A549 (cell line): ENCODE data around the gene CTIF. TPM values are rescaled to one million over a fixed set of nuclear protein-coding genes. Genes with fewer than 3 reads are reported as not detected.

Experiments
- ATAC-seq, 2 experiments: fragments of 200-7000 bp in 1 of 2; fragments of >200 bp in 1 of 2; cut with Nextera tagmentation in 1 of 2; cut with Tn5 transposase in 1 of 2; 3 replicates each; pipeline versions ENCODE4 v1.8.0 to v1.9.1; 2018 to 2020; ENCODE audit warnings: mild to moderate bottlenecking in 1 of 2, moderate library complexity in 1 of 2
- CTCF ChIA-PET: fragments of 300-600 bp; sonication (Branson Sonifier 250); formaldehyde crosslinking; extraction: SDS; loops from one replicate; lab custom pipeline; 2021; ENCODE audit warnings: antibody characterized with exemption, inconsistent platforms; lab: Yijun Ruan, JAX
- POLR2A ChIA-PET: fragments of 350-600 bp; formaldehyde crosslinking; extraction: SDS; loops from one replicate; lab custom pipeline; 2021; ENCODE audit warnings: antibody characterized with exemption, inconsistent platforms; lab: Yijun Ruan, JAX
- DNase-seq, 2 experiments: peaks; one replicate each; pipeline versions ENCODE4 v3.0.0 to v3.0.0-alpha.2; 2011 to 2016; ENCODE audit warnings: low read depth in 1 of 2, low spot score in 1 of 2
- FAIRE-seq: peaks from 2 replicates; lab custom pipeline; 2011; peaks lifted over from hg19 to GRCh38; lab: Jason Lieb, UNC
- H3K27ac ChIP-seq, 2 experiments: fragments of >200 bp; sonication (Bioruptor Twin); formaldehyde crosslinking; 3 replicates each; pipeline ENCODE4 v1.5.1; 2016 to 2017
- H3K4me1 ChIP-seq: fragments of >200 bp; sonication (Bioruptor Twin); formaldehyde crosslinking; 3 replicates; pipeline ENCODE4 v1.6.1; 2016
- H3K4me2 ChIP-seq: fragments of >200 bp; sonication (Bioruptor Twin); formaldehyde crosslinking; 3 replicates; pipeline ENCODE4 v1.6.1; 2016
- H3K4me3 ChIP-seq: fragments of >200 bp; sonication (Bioruptor Twin); formaldehyde crosslinking; 3 replicates; pipeline ENCODE4 v1.5.1; 2016
- H3K9me3 ChIP-seq: fragments of >200 bp; sonication (Bioruptor Twin); formaldehyde crosslinking; 3 replicates; pipeline ENCODE4 v1.6.1; 2016
- ATOH8 ChIP-seq: fragments of 250-450 bp; sonication (Bioruptor Pico); IDR thresholded peaks from 2 replicates; pipeline ENCODE4 v1.5.0; 2020; ENCODE audit warnings: low read depth, mild to moderate bottlenecking, moderate library complexity
- CHD2 ChIP-seq: fragments of 150-350 bp; IDR thresholded peaks from 2 replicates; pipeline ENCODE4 v1.6.1; 2014; ENCODE audit warnings: low read length; ENCODE audit not compliant: partially characterized antibody
- CHD4 ChIP-seq: fragments of 200-600 bp; sonication (generic); IDR thresholded peaks from 2 replicates; pipeline ENCODE4 v1.6.1; 2016; ENCODE audit warnings: antibody characterized with exemption, mild to moderate bottlenecking, borderline replicate concordance
- EHF ChIP-seq: fragments of 250-450 bp; sonication (Bioruptor Pico); IDR thresholded peaks from 2 replicates; pipeline ENCODE4 v1.5.0; 2020; ENCODE audit warnings: mild to moderate bottlenecking
- ELK1 ChIP-seq: fragments of 150-350 bp; IDR thresholded peaks from 2 replicates; pipeline ENCODE4 v1.6.1; 2014; ENCODE audit warnings: low read depth, mild to moderate bottlenecking, low read length
- ESRRA ChIP-seq: fragments of 150-350 bp; IDR thresholded peaks from 2 replicates; pipeline ENCODE4 v1.6.1; 2014; ENCODE audit warnings: mild to moderate bottlenecking, low read length, borderline replicate concordance
- GATA3 ChIP-seq: IDR thresholded peaks from 2 replicates; pipeline ENCODE4 v1.6.1; 2012; ENCODE audit warnings: borderline replicate concordance
- HES2 ChIP-seq: fragments of >200 bp; sonication (Bioruptor Twin); formaldehyde crosslinking; IDR thresholded peaks from 2 replicates; pipeline ENCODE4 v1.6.1; 2016
- HOXB5 ChIP-seq: fragments of 250-450 bp; sonication (Bioruptor Pico); IDR thresholded peaks from 2 replicates; pipeline ENCODE4 v1.5.0; 2020; ENCODE audit warnings: mild to moderate bottlenecking, moderate library complexity
- JUN ChIP-seq, 2 experiments: fragments of >200 bp; sonication (Bioruptor Twin); formaldehyde crosslinking; IDR thresholded peaks; 2 replicates in 1 of 2; 3 replicates in 1 of 2; pipeline ENCODE4 v1.6.1; 2016 to 2017
- MAFK ChIP-seq: fragments of 450-650 bp; IDR thresholded peaks from 2 replicates; pipeline ENCODE4 v1.6.1; 2014; ENCODE audit not compliant: partially characterized antibody
- MAZ ChIP-seq: fragments of 150-350 bp; IDR thresholded peaks from 2 replicates; pipeline ENCODE4 v1.6.1; 2014; ENCODE audit warnings: antibody characterized with exemption, low read depth, low read length, borderline replicate concordance
- NFE2L2 ChIP-seq: fragments of 150-350 bp; conservative IDR thresholded peaks from 2 replicates; pipeline ENCODE4 v1.6.1; 2014; ENCODE audit warnings: low read length
- PBX3 ChIP-seq: IDR thresholded peaks from 2 replicates; pipeline ENCODE4 v1.6.1; 2012
- RAD21 ChIP-seq, 2 experiments: fragments of >200 bp in 1 of 2; sonication (Bioruptor Twin) in 1 of 2; formaldehyde crosslinking in 1 of 2; IDR thresholded peaks in 1 of 2; conservative IDR thresholded peaks in 1 of 2; 2 replicates in 1 of 2; 3 replicates in 1 of 2; pipeline ENCODE4 v1.6.1; 2012 to 2018; ENCODE audit warnings: inconsistent platforms in 1 of 2
- RCOR1 ChIP-seq: fragments of 150-350 bp; IDR thresholded peaks from 2 replicates; pipeline ENCODE4 v1.6.1; 2014; ENCODE audit warnings: antibody characterized with exemption, low read length, low read depth
- SMC3 ChIP-seq: fragments of >200 bp; sonication (Bioruptor Twin); formaldehyde crosslinking; IDR thresholded peaks from 3 replicates; pipeline ENCODE4 v1.6.1; 2018; ENCODE audit warnings: inconsistent platforms
- TFCP2L1 ChIP-seq: fragments of 250-450 bp; sonication (Bioruptor Pico); IDR thresholded peaks from 2 replicates; pipeline ENCODE4 v1.5.0; 2021; ENCODE audit warnings: mild to moderate bottlenecking
- ZC3H11A ChIP-seq: fragments of 450-650 bp; IDR thresholded peaks from 2 replicates; pipeline ENCODE4 v1.6.1; 2014; ENCODE audit warnings: antibody characterized with exemption, mild to moderate bottlenecking
- ZSCAN20 ChIP-seq: fragments of 250-450 bp; sonication (Bioruptor Pico); IDR thresholded peaks from 2 replicates; pipeline ENCODE4 v1.8.0; 2022; ENCODE audit warnings: mild to moderate bottlenecking, moderate library complexity
- WGBS: methylation state at CpG from one replicate; pipeline ENCODE4 v1.1.6; 2017; ENCODE audit errors: missing lambda C conversion rate; 5-methylcytosine and 5-hydroxymethylcytosine counted together
- polyA plus RNA-seq, 4 experiments: library from polyadenylated mRNA; depleted of rRNA in 3 of 4; stranded (reverse); fragments of >200 nt; fragmentation: RNase III in 1 of 4; extraction: RNeasy Plus Mini Kit Qiagen cat#74134 plus additional on column Dnase treatment in 1 of 4; gene quantifications; 2 replicates in 3 of 4; 3 replicates in 1 of 4; pipeline ENCODE4 v1.2.3, GENCODE V29; 2011 to 2017

The CTIF gene
- polyA plus RNA-seq, 2 of the 4 experiments (the other 2 are of a cell fraction) = 17.0 to 24.7 TPM

GRCh38 chr18:48771641-48772375, 233.0 kb downstream of the CTIF start:
- TF ChIP-seq SMC3 = no peak
- no peak for TF ChIP-seq ZC3H11A
- no peak for TF ChIP-seq HES2
- no peak for TF ChIP-seq CHD4
- no peak for TF ChIP-seq ESRRA
- no peak for TF ChIP-seq MAFK
- TF ChIP-seq, all 56 proteins: peak for 0
- H3K4me1 ChIP-seq = peaks cover 3% of the 10 kb centered on the region; the same call in 1 of the 3 replicates
- no peak for DNase-seq
- ATAC-seq = no peak
- no peak overlapping the region for H3K27ac ChIP-seq
- no peak overlapping the region for H3K4me2 ChIP-seq
- FAIRE-seq = no peak
- WGBS = 82% methylated on average over 5 of the region's 22 CpGs
- no peaks in the 10 kb centered on the region for H3K9me3 ChIP-seq
- ChIA-PET CTCF (interaction anchor here (1.1 kb wide), 1 partner anchor 9 kb away, joined by 3 read pairs; no protein-coding TSS in a partner anchor), POLR2A (no interaction called here)
- no peak overlapping the region for H3K4me3 ChIP-seq

GRCh38 chr18:48772457-48772856, 233.6 kb downstream of the CTIF start:
- ChIA-PET POLR2A (no interaction called here), CTCF (interaction anchor here (1.1 to 1.7 kb wide), 2 partner anchors 9 to 10 kb away, joined by 3 to 4 read pairs; no protein-coding TSS in a partner anchor)
- no peaks in the 10 kb centered on the region for H3K9me3 ChIP-seq
- H3K27ac ChIP-seq = no peak overlapping the region
- H3K4me3 ChIP-seq = no peak overlapping the region
- no peak for FAIRE-seq
- no peak overlapping the region for H3K4me2 ChIP-seq
- no peak for ATAC-seq
- peaks cover 10% of the 10 kb centered on the region; the same call in 1 of the 3 replicates for H3K4me1 ChIP-seq
- DNase-seq = no peak
- TF ChIP-seq CHD2 = no peak
- TF ChIP-seq MAZ = no peak
- no peak for TF ChIP-seq NFE2L2
- no peak for TF ChIP-seq ZSCAN20

GRCh38 chr18:48773821-48774220, 235.0 kb downstream of the CTIF start:
- no peak for FAIRE-seq
- CTCF ChIA-PET = interaction anchor here (0.8 to 1.7 kb wide), 4 partner anchors 9 to 405 kb away, joined by 3 to 4 read pairs (median 4); no protein-coding TSS in a partner anchor
- ATAC-seq = no peak

More at GRCh38 chr18:48773821-48774220, 235.0 kb downstream of the CTIF start:
- WGBS = 99% methylated on average over 6 of the region's 6 CpGs
- H3K4me3 ChIP-seq = no peak overlapping the region
- no peak for DNase-seq
- no peak overlapping the region for H3K27ac ChIP-seq
- no peaks in the 10 kb centered on the region for H3K9me3 ChIP-seq
- POLR2A ChIA-PET = interaction anchor here (1.0 kb wide), 1 partner anchor 47 kb away, joined by 3 read pairs; no protein-coding TSS in a partner anchor
- peaks cover 10% of the 10 kb centered on the region; the same call in 1 of the 3 replicates for H3K4me1 ChIP-seq
- H3K4me2 ChIP-seq = no peak overlapping the region
- no peak for TF ChIP-seq MAFK
- TF ChIP-seq JUN (IDR thresholded peaks at IDR 0.05) = no peak
- no peak for TF ChIP-seq NFE2L2
- TF ChIP-seq ATOH8 (CRISPR knock-in tag) = no peak
- TF ChIP-seq GATA3 = no peak
- no peak for TF ChIP-seq ELK1
- no peak for TF ChIP-seq HES2
- TF ChIP-seq RCOR1 = no peak
- no peak for TF ChIP-seq EHF (CRISPR knock-in tag)
- TF ChIP-seq RAD21 (conservative IDR thresholded peaks at IDR 0.05 in 1 of 2, IDR thresholded peaks at IDR 0.05 in 1 of 2) = no peak
- no peak for TF ChIP-seq TFCP2L1
- no peak for TF ChIP-seq HOXB5 (CRISPR knock-in tag)
- no peak for TF ChIP-seq CHD4
- TF ChIP-seq PBX3 = no peak
